IMR-90 (cell line): ENCODE data around the gene USH2A. TPM values are rescaled to one million over a fixed set of nuclear protein-coding genes. Genes with fewer than 3 reads are reported as not detected.

Source experiments
- ATAC-seq: fragments of 200-7000 bp; cut with Tn5 transposase; 2 replicates; pipeline ENCODE4 v1.9.1; 2020; ENCODE audit warnings: low read depth, mild to moderate bottlenecking, moderate library complexity
- BruUV-seq: library from RNA; stranded (reverse); fragments of 400-500 nt; replicated peaks from 2 replicates; lab custom pipeline; 2021; lab: Mats Ljungman, UMichigan
- CTCF ChIA-PET: fragments of 300-600 bp; formaldehyde crosslinking; extraction: SDS; loops from one replicate; lab custom pipeline; 2021; ENCODE audit warnings: antibody characterized with exemption; lab: Yijun Ruan, JAX
- POLR2A ChIA-PET: fragments of 300-600 bp; sonication (Branson Sonifier 250); formaldehyde crosslinking; loops from one replicate; lab custom pipeline; 2022; ENCODE audit warnings: antibody characterized with exemption; ENCODE audit not compliant: unreplicated experiment; lab: Charles Lee
- DNase-seq: peaks from one replicate; pipeline ENCODE4 v3.0.0; 2013
- H2AFZ ChIP-seq: replicated peaks from 2 replicates; pipeline ENCODE3; 2013; ENCODE audit warnings: low read length, mild to moderate bottlenecking; ENCODE audit not compliant: poor library complexity
- H2AK5ac ChIP-seq: 2 replicates; pipeline ENCODE4 v1.6.1; 2013; ENCODE audit warnings: low read depth, low read length, inconsistent platforms
- H2AK9ac ChIP-seq: replicated peaks from 2 replicates; pipeline ENCODE3; 2013; ENCODE audit warnings: mild to moderate bottlenecking, low read depth, low read length, moderate library complexity; ENCODE audit not compliant: poor library complexity
- H2BK120ac ChIP-seq: 2 replicates; pipeline ENCODE4 v1.6.1; 2013; ENCODE audit warnings: low read depth, low read length, inconsistent platforms
- H2BK15ac ChIP-seq: 3 replicates; pipeline ENCODE4 v1.6.1; 2013; ENCODE audit warnings: low read depth, low read length, inconsistent platforms
- H2BK20ac ChIP-seq: 2 replicates; pipeline ENCODE4 v1.6.1; 2013; ENCODE audit warnings: low read depth, mild to moderate bottlenecking, inconsistent platforms, low read length, moderate library complexity
- H2BK5ac ChIP-seq: 2 replicates; pipeline ENCODE4 v1.6.1; 2013; ENCODE audit warnings: mild to moderate bottlenecking, low read depth, low read length, inconsistent platforms; ENCODE audit not compliant: poor library complexity, severe bottlenecking
- H3K14ac ChIP-seq: replicated peaks from 2 replicates; pipeline ENCODE4 v1.6.1; 2013; ENCODE audit warnings: low read depth, low read length, inconsistent platforms
- H3K18ac ChIP-seq: 2 replicates; pipeline ENCODE4 v1.6.1; 2013; ENCODE audit warnings: low read depth, low read length, control low read depth
- H3K23ac ChIP-seq: 2 replicates; pipeline ENCODE4 v1.6.1; 2013; ENCODE audit warnings: low read depth, low read length, inconsistent platforms
- H3K27ac ChIP-seq: 2 replicates; pipeline ENCODE4 v1.5.1; 2013; ENCODE audit warnings: mild to moderate bottlenecking, control low read depth, low read length; ENCODE audit not compliant: insufficient read depth
- H3K27me3 ChIP-seq: 2 replicates; pipeline ENCODE4 v1.6.1; 2013; ENCODE audit warnings: low read length; ENCODE audit not compliant: control insufficient read depth, insufficient read depth
- H3K36me3 ChIP-seq: 2 replicates; pipeline ENCODE4 v1.6.1; 2013; ENCODE audit warnings: low read length, mixed read lengths; ENCODE audit not compliant: control insufficient read depth, insufficient read depth
- H3K4ac ChIP-seq: 2 replicates; pipeline ENCODE4 v1.6.1; 2013; ENCODE audit warnings: low read depth, low read length, inconsistent platforms
- H3K4me1 ChIP-seq: 2 replicates; pipeline ENCODE4 v1.6.1; 2013; ENCODE audit warnings: low read length, mixed read lengths; ENCODE audit not compliant: control insufficient read depth, insufficient read depth
- H3K4me2 ChIP-seq: 2 replicates; pipeline ENCODE4 v1.6.1; 2013; ENCODE audit warnings: low read depth, mild to moderate bottlenecking, control low read depth, low read length, moderate library complexity
- H3K4me3 ChIP-seq: 2 replicates; pipeline ENCODE4 v1.5.1; 2013; ENCODE audit warnings: low read depth, mild to moderate bottlenecking, control low read depth, low read length, moderate library complexity; ENCODE audit not compliant: insufficient read depth
- H3K56ac ChIP-seq: 2 replicates; pipeline ENCODE4 v1.6.1; 2013; ENCODE audit warnings: low read length, inconsistent platforms; ENCODE audit not compliant: insufficient read depth; ENCODE audit errors: extremely low read depth
- H3K79me1 ChIP-seq, 2 experiments: 2 replicates each; pipeline ENCODE4 v1.6.1; 2013; ENCODE audit warnings: low read length in 2 of 2, inconsistent platforms in 1 of 2, low read depth in 1 of 2
- H3K9ac ChIP-seq: 2 replicates; pipeline ENCODE4 v1.6.1; 2013; ENCODE audit warnings: low read depth, low read length, control low read depth
- H3K9me1 ChIP-seq: 2 replicates; pipeline ENCODE4 v1.6.1; 2013; ENCODE audit warnings: low read length, inconsistent platforms; ENCODE audit not compliant: insufficient read depth
- H3K9me3 ChIP-seq: 2 replicates; pipeline ENCODE4 v1.6.1; 2013; ENCODE audit warnings: low read length; ENCODE audit not compliant: control insufficient read depth, insufficient read depth
- H4K20me1 ChIP-seq: 2 replicates; pipeline ENCODE4 v1.6.1; 2013; ENCODE audit warnings: low read length, inconsistent platforms; ENCODE audit not compliant: insufficient read depth
- H4K5ac ChIP-seq: 2 replicates; pipeline ENCODE4 v1.6.1; 2013; ENCODE audit warnings: mild to moderate bottlenecking, low read depth, low read length, control low read depth
- H4K8ac ChIP-seq, 2 experiments: 2 replicates each; pipeline ENCODE4 v1.6.1; 2013; ENCODE audit warnings: low read depth in 2 of 2, low read length in 2 of 2, control low read depth in 1 of 2, inconsistent platforms in 1 of 2
- H4K91ac ChIP-seq: 2 replicates; pipeline ENCODE4 v1.6.1; 2013; ENCODE audit warnings: low read depth, low read length, inconsistent platforms; ENCODE audit not compliant: insufficient read depth
- BHLHE40 ChIP-seq: fragments of 150-350 bp; IDR thresholded peaks from 2 replicates; pipeline ENCODE4 v1.6.1; 2016; ENCODE audit warnings: mild to moderate bottlenecking, low read depth, low read length
- CEBPB ChIP-seq: IDR thresholded peaks from 2 replicates; pipeline ENCODE4 v1.6.1; 2012; ENCODE audit warnings: low read depth, low read length, improper control_type of control experiment
- CHD1 ChIP-seq: IDR thresholded peaks from 2 replicates; pipeline ENCODE4 v1.6.1; 2012; ENCODE audit warnings: low read depth, low read length, improper control_type of control experiment
- ELK1 ChIP-seq: fragments of 150-350 bp; IDR thresholded peaks from 2 replicates; pipeline ENCODE4 v1.6.1; 2016; ENCODE audit warnings: low read depth, mild to moderate bottlenecking, low read length, moderate library complexity, borderline replicate concordance
- FOS ChIP-seq: fragments of 150-350 bp; IDR thresholded peaks from 2 replicates; pipeline ENCODE4 v1.6.1; 2016; ENCODE audit warnings: low read depth, low read length
- MAFK ChIP-seq: IDR thresholded peaks from 2 replicates; pipeline ENCODE4 v1.6.1; 2012; ENCODE audit warnings: low read depth, low read length, improper control_type of control experiment
- MAZ ChIP-seq: IDR thresholded peaks from 2 replicates; pipeline ENCODE4 v1.6.1; 2012; ENCODE audit warnings: low read depth, mild to moderate bottlenecking, low read length, improper control_type of control experiment, moderate library complexity, borderline replicate concordance
- MXI1 ChIP-seq: IDR thresholded peaks from 2 replicates; pipeline ENCODE4 v1.6.1; 2012; ENCODE audit warnings: low read depth, mild to moderate bottlenecking, low read length, moderate library complexity, borderline replicate concordance
- NFE2L2 ChIP-seq: fragments of 150-350 bp; IDR thresholded peaks from 2 replicates; pipeline ENCODE4 v1.6.1; 2016; ENCODE audit warnings: low read depth, mild to moderate bottlenecking, low read length
- POLR2A ChIP-seq: IDR thresholded peaks from 2 replicates; pipeline ENCODE4 v1.6.1; 2012; ENCODE audit warnings: mild to moderate bottlenecking, low read depth, low read length
- RAD21 ChIP-seq: IDR thresholded peaks from 2 replicates; pipeline ENCODE4 v1.6.1; 2012; ENCODE audit warnings: low read length, improper control_type of control experiment
- RCOR1 ChIP-seq: IDR thresholded peaks from 2 replicates; pipeline ENCODE4 v1.6.1; 2012; ENCODE audit warnings: mild to moderate bottlenecking, low read length, improper control_type of control experiment; ENCODE audit not compliant: insufficient replicate concordance
- RFX5 ChIP-seq: IDR thresholded peaks from 2 replicates; pipeline ENCODE4 v1.8.0; 2012; ENCODE audit warnings: low read depth, mild to moderate bottlenecking, low read length, moderate library complexity
- SMC3 ChIP-seq: fragments of 150-350 bp; IDR thresholded peaks from 2 replicates; pipeline ENCODE4 v1.6.1; 2016; ENCODE audit warnings: low read depth, mild to moderate bottlenecking, antibody characterized with exemption, low read length, moderate library complexity
- WGBS, 2 experiments: methylation state at CpG; one replicate each; pipeline versions ENCODE4 v1.1.5 to v1.1.7; 2013; ENCODE audit warnings: missing lambda C conversion rate in 2 of 2; ENCODE audit not compliant: insufficient read length in 1 of 2; ENCODE audit errors: extremely low coverage in 2 of 2; 5-methylcytosine and 5-hydroxymethylcytosine counted together
- dilution Hi-C: fragments of 300-500 bp; cut with HindIII; formaldehyde crosslinking; loops from one replicate; pipeline ENCODE4 v1.14.3; 2018; ENCODE audit warnings: low sequenced_read_pairs; ENCODE audit not compliant: unreplicated experiment
- in situ Hi-C: fragments of 300-500 bp; cut with MboI; formaldehyde crosslinking; loops from 3 replicates; pipeline ENCODE4 v1.14.3; 2019; ENCODE audit warnings: low sequenced_read_pairs, inconsistent platforms, mixed read lengths
- intact Hi-C: fragments of 100-400 bp; cut with micrococcal nuclease; formaldehyde crosslinking; loops from 2 replicates; pipeline ENCODE4 v1.10.0; 2022
- polyA plus RNA-seq, 3 experiments: library from polyadenylated mRNA; depleted of rRNA; stranded (reverse); fragments of >200 nt; gene quantifications; 2 replicates each; pipeline ENCODE4 v1.2.3, GENCODE V29; 2012; ENCODE audit warnings: low replicate concordance in 1 of 3
- total RNA-seq: library from RNA; depleted of rRNA; stranded (reverse); fragments of >200 nt; gene quantifications from 2 replicates; pipeline ENCODE4 v1.2.3, GENCODE V29; 2012
- TF ChIP-seq, protein P1 (sequence below): conservative IDR thresholded peaks from 2 replicates; pipeline ENCODE4 v1.5.1; 2012; ENCODE audit warnings: mild to moderate bottlenecking, low read depth, low read length, improper control_type of control experiment
- TF ChIP-seq, protein P2 (sequence below): fragments of 150-350 bp; IDR thresholded peaks from 2 replicates; pipeline ENCODE4 v1.6.1; 2017; ENCODE audit warnings: mild to moderate bottlenecking, antibody characterized with exemption, low read length, low read depth

The USH2A gene
- total and polyA plus RNA-seq, 2 of the 4 experiments (the other 2 are of a cell fraction) = under 0.01 to 0.02 TPM

GRCh38 chr1:215657047-215657446, 766.2 kb downstream of the USH2A start:
- dilution Hi-C loops (no loop called here), in situ Hi-C loops (no loop called here), intact Hi-C loops (no loop called here)
- H4K8ac ChIP-seq = no peak overlapping the region
- H2BK5ac ChIP-seq = no peak overlapping the region
- no peaks in the 10 kb centered on the region for H4K20me1 ChIP-seq
- no peak overlapping the region for H2BK15ac ChIP-seq
- POLR2A ChIA-PET = no interaction called here
- H3K27ac ChIP-seq = no peak overlapping the region
- H2AK5ac ChIP-seq = no peak overlapping the region
- H3K9me3 ChIP-seq = no peaks in the 10 kb centered on the region
- no peak overlapping the region for H3K9ac ChIP-seq
- H3K4me2 ChIP-seq = no peak overlapping the region
- WGBS, 2 experiments = 94% methylated on average over 2 of the region's 4 CpGs; no CpG with 5 or more reads in 1 of the 2 experiments
- CTCF ChIA-PET = no interaction called here
- no peaks in the 10 kb centered on the region for H3K27me3 ChIP-seq
- H2BK20ac ChIP-seq = no peak overlapping the region
- H4K5ac ChIP-seq = no peak overlapping the region
- H3K23ac ChIP-seq = no peak overlapping the region
- H3K14ac ChIP-seq = no peak overlapping the region
- H2BK120ac ChIP-seq = no peak overlapping the region
- no peak overlapping the region for H2AFZ ChIP-seq
- DNase-seq (no peak), ATAC-seq (no peak)
- no TSS peak for BruUV-seq
- H3K36me3 ChIP-seq = no peaks in the 10 kb centered on the region
- no peak overlapping the region for H3K18ac ChIP-seq
- H2AK9ac ChIP-seq = no peak overlapping the region
- TF ChIP-seq CHD1 (no peak), POLR2A (no peak), ELK1 (no peak), RCOR1 (no peak), MAFK (no peak), BHLHE40 (no peak), SMC3 (no peak), RAD21 (no peak), RFX5 (no peak), NFE2L2 (no peak), CEBPB (no peak), FOS (no peak), MXI1 (no peak), MAZ (no peak)
- TF ChIP-seq, protein P1, sequence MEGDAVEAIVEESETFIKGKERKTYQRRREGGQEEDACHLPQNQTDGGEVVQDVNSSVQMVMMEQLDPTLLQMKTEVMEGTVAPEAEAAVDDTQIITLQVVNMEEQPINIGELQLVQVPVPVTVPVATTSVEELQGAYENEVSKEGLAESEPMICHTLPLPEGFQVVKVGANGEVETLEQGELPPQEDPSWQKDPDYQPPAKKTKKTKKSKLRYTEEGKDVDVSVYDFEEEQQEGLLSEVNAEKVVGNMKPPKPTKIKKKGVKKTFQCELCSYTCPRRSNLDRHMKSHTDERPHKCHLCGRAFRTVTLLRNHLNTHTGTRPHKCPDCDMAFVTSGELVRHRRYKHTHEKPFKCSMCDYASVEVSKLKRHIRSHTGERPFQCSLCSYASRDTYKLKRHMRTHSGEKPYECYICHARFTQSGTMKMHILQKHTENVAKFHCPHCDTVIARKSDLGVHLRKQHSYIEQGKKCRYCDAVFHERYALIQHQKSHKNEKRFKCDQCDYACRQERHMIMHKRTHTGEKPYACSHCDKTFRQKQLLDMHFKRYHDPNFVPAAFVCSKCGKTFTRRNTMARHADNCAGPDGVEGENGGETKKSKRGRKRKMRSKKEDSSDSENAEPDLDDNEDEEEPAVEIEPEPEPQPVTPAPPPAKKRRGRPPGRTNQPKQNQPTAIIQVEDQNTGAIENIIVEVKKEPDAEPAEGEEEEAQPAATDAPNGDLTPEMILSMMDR = no peak
- TF ChIP-seq, protein P2, sequence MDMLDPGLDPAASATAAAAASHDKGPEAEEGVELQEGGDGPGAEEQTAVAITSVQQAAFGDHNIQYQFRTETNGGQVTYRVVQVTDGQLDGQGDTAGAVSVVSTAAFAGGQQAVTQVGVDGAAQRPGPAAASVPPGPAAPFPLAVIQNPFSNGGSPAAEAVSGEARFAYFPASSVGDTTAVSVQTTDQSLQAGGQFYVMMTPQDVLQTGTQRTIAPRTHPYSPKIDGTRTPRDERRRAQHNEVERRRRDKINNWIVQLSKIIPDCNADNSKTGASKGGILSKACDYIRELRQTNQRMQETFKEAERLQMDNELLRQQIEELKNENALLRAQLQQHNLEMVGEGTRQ = no peak
- H3K9me1 ChIP-seq = no peaks in the 10 kb centered on the region
- H3K56ac ChIP-seq = no peak overlapping the region
- H3K79me1 ChIP-seq = no peaks in the 10 kb centered on the region
- no peak overlapping the region for H3K4ac ChIP-seq
- H3K4me1 ChIP-seq = no peaks in the 10 kb centered on the region
- H3K4me3 ChIP-seq = no peak overlapping the region
- no peak overlapping the region for H4K91ac ChIP-seq
